ENCODE data around the gene TMEM212. TPM values are rescaled to one million over a fixed set of nuclear protein-coding genes. Genes with fewer than 3 reads are reported as not detected.
A peak's percentile ranks its signal among the peaks of the same experiment; 100 is the strongest.

TMEM212 gene
- total and polyA plus RNA-seq, 9 of the 15 experiments (the other 6 are each of a cell fraction or from before 2014, with no cell fraction given), result not detected

GRCh38 chr3:171837698-171838097 lies 5.5 kb upstream of the TMEM212 start (continued):
- TF ChIP-seq SMARCB1 (IDR thresholded peaks at IDR 0.05; ENCODE audit: insufficient read length, low read depth) (no peak), PREB (CRISPR knock-in tag; IDR thresholded peaks at IDR 0.05) (no peak), ZNF449 (CRISPR knock-in tag; IDR thresholded peaks at IDR 0.05) (no peak), HMBOX1 (IDR thresholded peaks at IDR 0.05) (no peak), PHTF2 (CRISPR knock-in tag; IDR thresholded peaks at IDR 0.05) (no peak), MBD1 (CRISPR knock-in tag; IDR thresholded peaks at IDR 0.05) (no peak), ZNF212 (CRISPR knock-in tag; IDR thresholded peaks at IDR 0.05) (no peak), RCOR1 (IDR thresholded peaks at IDR 0.05; ENCODE audit: borderline replicate concordance in 1 of 2, low read depth in 2 of 2, low read length in 2 of 2) (peak in 1 of 2 experiments; percentile 58; a peak in 1 of 4 replicates), CREBBP (IDR thresholded peaks at IDR 0.05; ENCODE audit: low read depth, low read length) (no peak), RFX7 (CRISPR knock-in tag; IDR thresholded peaks at IDR 0.05) (no peak), ZBTB40 (IDR thresholded peaks at IDR 0.05) (no peak), ZBTB40 (CRISPR knock-in tag; IDR thresholded peaks at IDR 0.05) (no peak), SMARCA5 (IDR thresholded peaks at IDR 0.05) (0 out of 2 replicates have a peak, but pooled peaks have one; percentile 45)
